ENCODE results near the gene STOML3. TPM values are rescaled to one million over a fixed set of nuclear protein-coding genes. Genes with fewer than 3 reads are reported as not detected.
A peak's percentile ranks its signal among the peaks of the same experiment; 100 is the strongest.
"Not testable (repeated sequence)": the region's sequence is repeated elsewhere in the genome, so short reads cannot be mapped to it uniquely, and the experiment has no call there.

STOML3 gene
- total RNA-seq, 2 donors from 2014 or later, result not detected

DNA sequence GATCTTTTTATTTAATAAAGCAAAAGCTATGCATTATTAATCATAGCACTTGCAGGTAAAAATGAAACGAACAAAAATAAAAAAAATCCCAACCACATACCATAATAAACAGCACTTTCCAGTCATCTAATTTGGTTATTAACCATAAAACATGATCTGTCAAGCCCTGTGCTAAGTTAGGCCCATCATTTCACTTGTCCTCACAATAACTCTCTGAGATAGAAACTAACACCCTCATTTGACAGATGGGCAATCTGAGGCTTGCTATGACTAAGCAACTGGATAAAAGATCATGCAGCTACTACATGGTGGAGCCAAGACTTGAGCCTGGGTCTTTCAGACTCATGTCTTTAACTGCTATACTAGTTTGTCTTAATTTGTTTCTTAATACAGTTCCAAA is 25.5 kb upstream of the STOML3 start:
- Mint-ChIP-seq H3K36me3 (peaks cover 35 to 37% of the 10 kb centered on the region in 2 donors), H3K27ac (no peak overlapping the region), H3K9me3 (no peaks in the 10 kb centered on the region)
- peak; percentile 61 to 91 for ATAC-seq
- no peak for DNase-seq (ENCODE audit: low spot score in 2 of 2)

DNA sequence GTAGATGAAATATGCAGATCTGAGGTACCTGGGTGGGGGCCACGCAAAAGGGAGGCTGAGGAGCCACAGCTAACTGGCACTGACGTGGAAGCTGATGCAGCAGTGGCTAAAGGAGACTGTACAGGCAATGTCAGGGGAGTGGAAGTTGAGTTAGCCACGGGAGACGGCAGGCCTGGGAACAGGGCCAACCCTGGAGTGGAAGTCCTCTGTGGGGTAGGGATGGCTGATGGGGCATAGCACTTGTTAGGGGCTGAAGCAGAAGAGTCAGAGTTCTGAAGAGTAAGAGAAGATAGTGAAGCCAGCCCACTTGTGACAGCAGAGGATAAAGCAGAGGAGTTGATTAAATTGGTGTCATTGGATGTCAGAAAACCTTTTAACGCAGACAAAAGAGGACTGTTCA is 22.8 kb upstream of the STOML3 start:
- ATAC-seq, result no peak
- peaks cover 46 to 57% of the 10 kb centered on the region in 2 donors for H3K36me3 Mint-ChIP-seq

DNA sequence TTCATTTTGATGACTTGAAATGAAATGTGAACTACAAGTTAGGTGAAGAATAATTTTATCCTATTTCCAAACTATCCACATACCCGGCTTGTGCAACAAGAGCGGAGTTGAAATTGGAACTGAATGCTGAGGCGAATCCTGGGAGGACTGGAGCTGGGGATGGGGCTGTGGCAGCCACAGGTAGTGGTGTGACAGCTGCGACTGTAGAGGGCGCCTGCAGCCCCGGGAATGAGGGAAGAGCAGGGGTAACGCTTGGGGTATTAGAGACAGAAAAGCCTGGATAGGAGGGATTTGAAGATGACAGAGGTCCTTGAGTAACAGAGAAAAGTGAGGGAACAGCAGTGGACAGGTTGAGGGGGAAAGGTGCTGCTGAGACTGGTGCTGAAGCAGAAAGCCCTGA is 22.0 kb upstream of the STOML3 start:
- peaks cover 0 to 4% of the 10 kb centered on the region in 2 donors for H3K9me3 Mint-ChIP-seq
- DNase-seq (ENCODE audit: low spot score in 2 of 2), result no peak
- peak overlapping the region in 1 of 2 donors; percentile 14 for H3K27ac Mint-ChIP-seq
- H3K36me3 Mint-ChIP-seq, result peaks cover 52 to 66% of the 10 kb centered on the region in 2 donors
- no peak for ATAC-seq

More for the DNA sequence above, 22.8 kb upstream of the STOML3 start:
- peak overlapping the region in 1 of 2 donors; percentile 14 for H3K27ac Mint-ChIP-seq
- H3K9me3 Mint-ChIP-seq, result no peaks in the 10 kb centered on the region
- no peak for DNase-seq (ENCODE audit: low spot score in 2 of 2)

DNA sequence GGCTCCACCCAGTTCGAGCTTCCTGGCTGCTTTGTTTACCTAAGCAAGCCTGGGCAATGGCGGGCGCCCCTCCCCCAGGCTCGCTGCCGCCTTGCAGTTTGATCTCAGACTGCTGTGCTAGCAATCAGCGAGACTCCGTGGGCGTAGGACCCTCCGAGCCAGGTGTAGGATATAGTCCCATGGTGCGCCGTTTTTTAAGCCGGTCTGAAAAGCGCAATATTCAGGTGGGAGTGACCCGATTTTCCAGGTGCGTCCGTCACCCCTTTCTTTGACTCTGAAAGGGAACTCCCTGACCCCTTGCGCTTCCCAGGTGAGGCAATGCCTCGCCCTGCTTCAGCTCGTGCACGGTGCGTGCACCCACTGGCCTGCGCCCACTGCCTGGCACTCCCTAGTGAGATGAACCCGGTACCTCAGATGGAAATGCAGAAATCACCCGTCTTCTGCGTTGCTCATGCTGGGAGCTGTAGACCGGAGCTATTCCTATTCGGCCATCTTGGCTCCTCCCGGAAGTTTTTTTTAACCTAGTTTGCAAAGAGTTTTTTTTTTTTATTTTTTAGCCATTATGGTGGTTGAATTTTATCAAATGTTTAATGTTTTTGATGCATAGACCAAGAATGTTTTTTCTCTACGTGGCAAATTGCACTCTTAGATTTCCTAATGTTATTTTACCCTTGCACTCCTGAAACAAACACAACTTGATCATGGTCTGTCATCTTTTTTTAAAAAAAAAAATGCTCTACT is 15.9 kb upstream of the STOML3 start:
- H3K27ac Mint-ChIP-seq; DNase-seq (ENCODE audit: low spot score in 2 of 2); H3K9me3 Mint-ChIP-seq; ATAC-seq: not testable (repeated sequence)
- H3K36me3 Mint-ChIP-seq, result peaks cover 30 to 38% of the 10 kb centered on the region in 2 donors

DNA sequence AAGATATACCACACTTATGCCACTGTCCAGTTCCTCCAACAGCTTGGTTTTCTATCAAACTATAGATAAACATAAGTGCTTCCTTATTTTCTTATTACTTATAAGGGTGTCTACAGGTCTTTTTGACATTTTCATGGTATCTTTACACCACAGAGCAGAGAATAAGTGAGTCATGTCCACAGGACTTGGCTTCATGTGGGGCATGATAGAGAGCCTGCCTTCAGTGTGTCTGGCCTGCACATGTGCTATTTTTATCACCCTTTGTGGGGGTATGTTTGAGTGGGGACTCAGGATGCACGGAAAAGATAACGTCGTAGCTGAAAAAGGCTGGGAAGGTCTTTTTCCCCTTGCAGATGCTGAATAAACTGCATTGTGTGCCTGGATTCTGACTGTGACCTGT is 8.1 kb upstream of the STOML3 start:
- ATAC-seq (no peak), DNase-seq (ENCODE audit: low spot score in 2 of 2) (no peak)
- Mint-ChIP-seq H3K36me3 (no peaks in the 10 kb centered on the region), H3K27ac (no peak overlapping the region), H3K9me3 (no peaks in the 10 kb centered on the region)

DNA sequence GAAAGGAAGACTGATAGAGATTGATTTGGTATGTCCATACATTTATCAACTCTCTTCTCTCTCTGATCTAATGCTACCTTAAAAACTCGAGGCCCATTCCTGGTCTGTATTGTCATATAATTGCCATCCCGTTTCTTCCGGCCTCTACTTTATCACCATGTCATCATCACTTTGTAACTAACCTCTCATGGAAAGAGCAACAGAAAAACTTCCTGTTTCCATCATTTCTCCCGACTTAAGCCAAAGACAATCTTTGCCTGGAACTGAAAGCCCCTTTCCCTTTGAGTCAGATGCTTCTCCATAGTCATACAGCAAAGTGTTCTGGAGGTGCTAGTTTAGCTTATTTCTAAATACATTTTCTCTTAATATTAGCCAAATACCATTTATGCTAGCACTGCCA is 2.8 kb upstream of the STOML3 start:
- no peak overlapping the region for H3K27ac Mint-ChIP-seq
- no peak for ATAC-seq
- H3K36me3 Mint-ChIP-seq, result no peaks in the 10 kb centered on the region
- H3K9me3 Mint-ChIP-seq, result no peaks in the 10 kb centered on the region
- DNase-seq (ENCODE audit: low spot score in 2 of 2), result no peak

DNA sequence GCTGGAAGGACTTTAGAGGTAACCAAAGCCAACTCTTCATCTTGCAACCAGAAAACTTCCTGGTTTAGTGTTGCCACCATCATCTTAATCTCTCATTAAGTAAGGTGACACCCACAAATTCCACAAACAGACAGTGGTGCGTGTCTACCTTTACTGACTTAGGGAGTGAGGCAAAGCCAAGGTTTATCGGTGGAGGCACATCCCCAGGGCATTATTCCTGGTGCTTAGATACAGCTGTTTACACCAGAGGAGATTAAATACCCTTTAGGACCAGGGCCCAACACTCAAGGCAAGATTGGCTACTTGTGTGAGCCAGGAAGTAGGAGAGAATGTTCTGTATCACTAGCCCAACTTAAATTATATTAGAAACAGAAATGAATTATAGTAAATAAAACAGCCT is 9.5 kb downstream of the STOML3 start:
- Mint-ChIP-seq H3K27ac (no peak overlapping the region), H3K9me3 (peaks cover 9 to 13% of the 10 kb centered on the region in 2 donors), H3K36me3 (peaks cover 7 to 12% of the 10 kb centered on the region in 2 donors)
- DNase-seq (ENCODE audit: low spot score in 2 of 2), result no peak
- no peak for ATAC-seq

DNA sequence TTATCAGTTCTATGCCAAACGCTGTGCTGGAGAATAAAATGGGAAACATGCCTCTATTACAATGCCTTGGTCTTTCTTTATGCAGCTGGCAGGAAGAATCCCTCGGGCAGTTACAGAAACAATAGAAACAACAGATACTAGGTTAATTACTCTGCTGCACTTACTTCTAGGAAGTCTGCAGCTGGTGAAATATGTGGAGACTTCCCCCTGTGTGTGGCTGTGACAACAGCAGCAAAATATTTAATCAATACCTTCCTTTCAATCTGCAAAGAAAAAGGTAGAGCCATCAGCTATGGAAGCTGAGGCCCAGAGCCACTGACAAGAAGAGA is 9.9 kb downstream of the STOML3 start:
- Mint-ChIP-seq H3K9me3 (peaks cover 9 to 13% of the 10 kb centered on the region in 2 donors), H3K27ac (no peak overlapping the region), H3K36me3 (peaks cover 7 to 12% of the 10 kb centered on the region in 2 donors)
- ATAC-seq (no peak), DNase-seq (ENCODE audit: low spot score in 2 of 2) (no peak)

DNA sequence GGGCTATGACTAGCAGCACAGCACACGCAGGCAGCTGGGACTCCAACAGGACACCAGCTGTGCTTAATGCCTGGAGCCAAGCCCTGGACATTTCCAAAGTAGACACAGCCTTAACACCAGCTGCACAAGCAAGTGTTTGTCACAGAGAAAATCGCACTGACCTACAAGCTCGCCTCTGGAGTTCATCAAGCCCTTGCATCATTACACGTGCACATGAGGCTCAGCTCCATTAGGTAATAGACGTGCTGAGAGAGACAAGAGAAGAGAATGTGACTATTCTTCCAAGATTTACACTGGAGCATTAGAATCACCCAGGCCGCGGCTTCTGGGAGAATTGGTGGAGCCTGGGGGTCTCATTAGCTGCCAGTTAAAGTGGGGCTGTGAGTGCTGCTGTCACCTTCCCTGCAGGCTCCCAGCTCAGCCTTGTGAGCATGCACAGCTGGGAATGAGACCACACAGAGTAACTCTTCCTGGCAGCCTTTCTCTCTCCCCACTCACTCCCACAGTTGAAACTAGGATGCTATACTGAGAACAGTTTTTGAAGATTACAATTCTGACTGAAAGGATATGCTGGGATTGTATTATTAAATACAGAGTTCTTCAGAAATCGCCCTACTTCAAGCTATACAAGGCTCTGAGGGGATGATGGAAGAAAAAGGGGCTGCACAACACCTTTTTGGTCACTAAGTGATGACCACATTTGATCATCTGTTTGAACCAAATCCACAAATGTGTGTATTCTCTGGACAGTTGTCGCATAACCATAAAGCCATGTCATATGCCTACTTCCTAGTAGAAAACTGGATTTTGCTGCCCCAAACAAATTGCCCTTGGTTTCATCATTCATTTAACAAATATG is 10.5 kb downstream of the STOML3 start:
- Mint-ChIP-seq H3K9me3 (peaks cover 9 to 13% of the 10 kb centered on the region in 2 donors), H3K36me3 (peaks cover 7 to 12% of the 10 kb centered on the region in 2 donors), H3K27ac (no peak overlapping the region)
- DNase-seq (ENCODE audit: low spot score in 2 of 2) (no peak), ATAC-seq (no peak)

DNA sequence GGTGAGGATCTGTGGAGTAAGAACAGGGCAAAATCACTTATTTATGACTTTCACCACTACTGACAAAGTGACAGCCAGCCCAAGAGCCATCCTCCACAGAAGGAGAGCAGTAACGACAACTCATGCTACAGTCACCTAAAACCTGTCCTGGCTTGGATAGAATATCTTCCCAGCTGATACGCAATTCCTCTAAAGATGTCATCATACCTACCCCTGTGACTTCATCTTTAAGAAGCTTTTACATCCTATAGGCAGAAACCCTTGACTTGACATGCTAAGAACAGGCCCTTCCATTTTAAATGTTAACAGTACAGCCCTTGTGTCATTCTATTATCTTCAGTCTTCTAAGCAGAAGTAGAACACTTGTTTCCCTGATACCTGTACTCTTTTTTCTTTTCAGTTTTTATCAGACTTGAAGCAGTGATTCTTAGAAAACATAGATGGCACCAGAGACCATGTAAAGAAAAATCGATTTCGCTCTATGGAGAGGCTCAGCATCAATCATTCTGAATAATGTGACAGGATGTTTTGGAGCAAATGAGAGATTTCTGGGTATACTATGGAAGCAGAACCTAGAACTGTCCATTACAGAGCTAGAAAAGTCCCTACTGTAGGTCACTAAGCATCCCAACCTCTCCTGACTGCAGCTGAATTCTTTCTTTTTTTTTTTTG is 20.1 kb downstream of the STOML3 start:
- no peak for ATAC-seq
- Mint-ChIP-seq H3K27ac (no peak overlapping the region), H3K9me3 (no peaks in the 10 kb centered on the region), H3K36me3 (no peaks in the 10 kb centered on the region)
- DNase-seq (ENCODE audit: low spot score in 2 of 2), result no peak

DNA sequence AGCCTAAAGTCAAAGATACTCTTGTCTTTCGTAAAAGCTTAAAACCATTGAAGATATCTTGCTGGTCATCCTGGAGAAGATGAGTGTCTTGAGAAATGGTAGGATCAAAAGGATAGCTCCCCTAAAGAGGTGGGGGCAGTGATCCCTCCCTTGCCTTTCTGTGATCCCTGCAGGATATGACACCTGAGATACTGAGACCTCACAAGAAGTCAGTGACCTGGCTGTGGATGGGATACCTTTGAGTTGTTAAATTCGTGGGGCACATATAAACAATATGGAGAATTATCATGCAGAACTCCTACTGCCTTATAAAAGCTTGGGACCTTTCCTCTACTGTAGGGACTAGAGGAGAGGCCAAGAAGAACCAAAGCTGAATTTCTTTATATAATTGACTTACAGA is 21.4 kb downstream of the STOML3 start:
- DNase-seq (ENCODE audit: low spot score in 2 of 2) (no peak), ATAC-seq (no peak)
- Mint-ChIP-seq H3K27ac (no peak overlapping the region), H3K9me3 (no peaks in the 10 kb centered on the region), H3K36me3 (no peaks in the 10 kb centered on the region)

DNA sequence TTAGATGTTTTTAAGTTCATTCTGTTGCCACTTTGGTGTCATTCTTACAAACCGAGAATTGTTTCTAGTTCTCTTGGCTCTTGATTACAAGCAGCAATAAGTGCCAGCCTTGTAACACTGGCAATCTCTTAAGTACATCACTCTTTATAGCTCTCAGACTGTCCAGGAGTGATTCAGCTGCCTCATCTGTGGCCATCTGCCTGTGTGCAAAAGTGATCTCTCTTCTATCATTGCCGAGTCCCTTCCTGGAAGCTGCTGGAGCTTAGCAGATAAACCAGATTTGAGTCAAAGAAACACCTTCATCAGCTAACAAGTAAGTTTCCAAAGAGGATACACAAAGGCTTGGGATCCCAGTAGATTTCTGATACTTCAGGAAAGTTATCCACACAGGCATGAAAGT is 23.2 kb downstream of the STOML3 start:
- Mint-ChIP-seq H3K36me3 (no peaks in the 10 kb centered on the region), H3K9me3 (no peaks in the 10 kb centered on the region), H3K27ac (no peak overlapping the region)
- ATAC-seq, result no peak
- DNase-seq (ENCODE audit: low spot score in 2 of 2), result no peak

DNA sequence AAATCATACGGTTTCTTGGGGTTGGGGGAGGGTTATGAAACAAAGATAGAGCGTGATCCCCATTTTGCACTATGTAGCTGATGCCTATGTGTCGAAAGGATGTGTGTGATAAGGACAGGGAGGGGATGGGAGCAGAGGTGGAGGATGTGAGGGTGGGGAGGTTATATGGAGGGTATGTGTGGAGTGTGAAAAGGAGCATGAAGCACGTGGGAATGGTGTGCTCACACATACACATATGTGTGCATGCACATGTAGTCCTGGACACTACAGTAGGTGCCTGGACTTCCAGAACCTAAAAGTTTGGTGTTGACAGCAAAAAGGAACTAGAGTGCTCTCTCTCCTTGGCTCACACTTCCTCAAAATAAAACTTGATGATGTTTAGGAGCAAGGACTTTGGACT is 25.4 kb downstream of the STOML3 start:
- Mint-ChIP-seq H3K9me3 (no peaks in the 10 kb centered on the region), H3K36me3 (no peaks in the 10 kb centered on the region), H3K27ac (no peak overlapping the region)
- DNase-seq (ENCODE audit: low spot score in 2 of 2) (no peak), ATAC-seq (no peak)

DNA sequence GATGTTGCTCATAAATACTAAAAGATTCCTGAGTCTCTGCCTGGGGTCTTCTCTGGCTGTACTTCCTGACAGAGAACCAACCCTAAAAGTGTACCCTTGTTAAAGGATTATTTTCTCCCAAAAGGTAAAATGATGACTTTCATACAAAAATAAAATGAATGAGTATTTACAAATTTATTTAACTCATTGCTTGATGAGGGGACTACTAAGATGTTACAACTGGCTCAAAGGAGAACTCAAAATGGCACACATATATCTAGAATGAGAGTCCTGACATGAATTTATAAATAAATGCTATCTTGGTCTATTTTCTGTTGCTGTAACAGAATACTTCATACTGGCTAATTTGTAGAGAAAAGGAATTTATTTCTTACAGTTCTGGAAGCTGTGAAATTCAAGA is 30.5 kb downstream of the STOML3 start:
- Mint-ChIP-seq H3K27ac (no peak overlapping the region), H3K36me3 (no peaks in the 10 kb centered on the region), H3K9me3 (no peaks in the 10 kb centered on the region)
- DNase-seq (ENCODE audit: low spot score in 2 of 2) (no peak), ATAC-seq (no peak)

DNA sequence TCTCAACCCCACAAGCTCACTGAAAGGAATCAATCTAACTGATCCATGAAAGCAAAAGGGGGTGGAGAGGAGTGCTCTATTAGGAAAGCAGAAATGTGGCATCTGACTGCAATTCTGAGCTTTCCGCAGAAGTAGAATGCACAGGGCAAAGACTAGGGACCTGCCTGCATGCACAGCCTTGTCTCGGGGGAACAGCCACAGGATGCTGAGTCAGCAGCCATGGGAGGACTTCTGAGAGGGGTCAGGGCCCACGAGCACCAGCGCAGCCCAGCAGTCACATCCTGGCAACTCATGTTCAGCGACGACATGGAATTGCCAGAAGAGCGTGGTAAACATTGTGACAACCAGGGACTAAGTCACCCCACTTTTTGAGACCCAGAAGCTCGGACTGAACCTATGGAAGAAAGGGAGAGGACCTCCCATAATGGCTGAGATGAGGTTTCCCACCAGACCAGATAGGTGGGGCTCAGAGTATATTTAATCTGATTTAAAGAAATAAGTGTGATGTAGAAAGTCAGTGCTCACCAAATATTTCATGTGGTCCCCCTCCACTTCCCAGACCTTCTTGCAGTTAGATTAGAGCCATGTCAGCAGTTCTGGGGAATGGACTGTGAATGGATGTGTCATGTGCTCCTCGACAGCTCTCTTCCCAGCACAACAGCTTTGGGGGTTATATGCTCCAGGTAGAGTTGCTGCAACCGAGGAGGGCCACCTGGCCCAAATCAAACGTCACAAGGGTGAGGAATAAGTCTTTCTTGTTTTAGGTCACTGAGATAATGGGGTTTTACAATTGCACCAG is 32.6 kb downstream of the STOML3 start:
- no peak for DNase-seq (ENCODE audit: low spot score in 2 of 2)
- Mint-ChIP-seq H3K36me3 (no peaks in the 10 kb centered on the region), H3K9me3 (no peaks in the 10 kb centered on the region), H3K27ac (no peak overlapping the region)
- ATAC-seq, result no peak

DNA sequence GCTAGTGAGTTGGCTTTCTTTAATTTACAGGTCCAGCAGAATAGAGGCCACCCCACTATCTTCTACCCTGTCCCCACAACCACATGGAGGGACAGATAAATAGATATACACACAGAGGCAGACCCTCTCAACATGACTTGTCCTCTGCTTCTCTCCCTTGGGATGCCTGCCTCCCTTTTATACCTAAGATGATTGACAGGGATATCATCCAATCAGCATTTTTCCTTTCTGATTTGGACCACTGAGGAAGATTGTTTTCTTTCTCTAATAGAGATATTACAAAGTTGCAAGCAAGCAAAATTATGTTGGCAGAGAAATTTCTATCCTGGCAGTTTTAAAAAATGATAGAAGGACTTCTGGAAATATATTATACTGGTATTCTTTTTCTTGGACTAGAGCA is 35.8 kb downstream of the STOML3 start:
- ATAC-seq (no peak), DNase-seq (ENCODE audit: low spot score in 2 of 2) (no peak)
- Mint-ChIP-seq H3K36me3 (no peaks in the 10 kb centered on the region), H3K9me3 (no peaks in the 10 kb centered on the region), H3K27ac (no peak overlapping the region)

DNA sequence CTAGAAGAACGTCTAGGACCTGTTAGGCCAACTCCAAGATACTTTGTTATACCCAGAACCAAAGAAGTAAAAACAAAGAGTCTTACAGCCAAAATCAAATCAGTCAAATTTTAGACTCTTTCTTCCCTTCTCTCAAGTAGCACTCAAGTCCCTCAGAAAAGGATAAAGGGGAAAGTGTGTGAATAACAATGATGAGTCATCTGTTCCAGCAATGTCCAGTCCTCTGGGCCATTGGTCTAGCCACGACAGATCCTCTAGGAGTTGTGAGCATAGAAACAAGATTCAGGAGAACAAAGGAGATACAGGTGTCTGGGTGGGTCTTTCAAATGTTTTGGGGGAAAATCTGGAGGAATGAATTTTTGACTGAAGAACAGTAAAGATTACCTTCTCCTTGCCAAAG is 36.3 kb downstream of the STOML3 start:
- ATAC-seq (no peak), DNase-seq (ENCODE audit: low spot score in 2 of 2) (no peak)
- Mint-ChIP-seq H3K9me3 (no peaks in the 10 kb centered on the region), H3K27ac (no peak overlapping the region), H3K36me3 (no peaks in the 10 kb centered on the region)
